Nephron progenitor cell (in vitro differentiated cells): ENCODE measurements around the gene ARHGAP35.
"Not testable (repeated sequence)": the region's sequence is repeated elsewhere in the genome, so short reads cannot be mapped to it uniquely, and the experiment has no call there.

ENCODE experiments used
- DNase-seq: peaks from one replicate; pipeline ENCODE4 v3.0.0; 2021
- H3K27ac Mint-ChIP-seq: 2 replicates; pipeline ENCODE4 v1.8.0; 2021; ENCODE audit warnings: mild to moderate bottlenecking, moderate library complexity, mixed read lengths
- H3K27me3 Mint-ChIP-seq: 2 replicates; pipeline ENCODE4 v1.8.0; 2021; ENCODE audit warnings: mild to moderate bottlenecking, low read depth, mixed read lengths; ENCODE audit not compliant: poor library complexity
- H3K36me3 Mint-ChIP-seq: 2 replicates; pipeline ENCODE4 v1.8.0; 2021; ENCODE audit warnings: low read depth, mixed read lengths
- H3K4me1 Mint-ChIP-seq: 2 replicates; pipeline ENCODE4 v1.8.0; 2021; ENCODE audit warnings: mixed read lengths
- H3K4me3 Mint-ChIP-seq: 2 replicates; pipeline ENCODE4 v1.8.0; 2021; ENCODE audit warnings: mild to moderate bottlenecking, moderate library complexity, mixed read lengths
- H3K9me3 Mint-ChIP-seq: 2 replicates; pipeline ENCODE4 v1.8.0; 2021; ENCODE audit warnings: mild to moderate bottlenecking, moderate library complexity, mixed read lengths
- TF ChIP-seq, protein P1 (sequence below): fragments of 200-600 bp; sonication (generic); IDR thresholded peaks from 2 replicates; pipeline ENCODE4 v1.5.0; 2021; ENCODE audit warnings: antibody characterized with exemption

The ARHGAP35 gene

DNA sequence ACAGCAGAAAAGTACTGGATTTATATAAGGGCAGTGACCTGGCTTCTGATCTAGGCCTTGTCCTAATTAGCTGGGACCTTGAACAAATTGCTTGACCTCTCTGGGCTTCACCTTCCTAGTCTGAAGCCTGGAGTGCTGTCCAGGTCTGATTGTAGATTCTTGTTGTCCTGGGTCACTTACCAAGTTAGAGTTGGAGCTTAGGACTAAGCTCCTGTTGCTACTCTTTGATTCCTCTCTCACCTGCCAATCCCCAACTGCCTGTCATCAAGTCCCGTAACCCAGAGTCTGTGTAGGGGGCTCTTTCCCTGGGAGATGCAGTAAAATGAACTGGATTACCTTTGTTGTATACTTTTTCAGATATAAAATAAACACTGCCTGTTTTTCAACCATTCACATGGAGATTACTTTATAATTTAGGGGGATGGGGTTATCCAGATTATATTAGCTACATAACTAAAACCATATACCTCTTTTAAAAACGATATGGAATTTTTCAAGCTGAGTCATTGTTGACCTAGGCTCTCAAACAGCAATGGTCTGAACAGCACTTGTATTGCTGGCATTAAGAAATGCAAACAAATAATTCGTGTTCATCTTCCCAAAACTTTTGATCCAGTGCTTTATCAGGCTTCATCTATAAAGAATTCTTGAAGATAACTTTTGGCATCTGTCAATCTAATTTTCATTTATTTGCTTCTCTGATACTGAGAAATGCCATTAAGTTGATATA, 5.8 kb downstream of the ARHGAP35 start:
- peak overlapping the region; percentile 90 for H3K27ac Mint-ChIP-seq
- no peaks in the 10 kb centered on the region for H3K9me3 Mint-ChIP-seq
- DNase-seq: no peak
- H3K4me3 Mint-ChIP-seq: no peak overlapping the region
- H3K27me3 Mint-ChIP-seq: no peaks in the 10 kb centered on the region
- H3K36me3 Mint-ChIP-seq: peaks cover 23% of the 10 kb centered on the region
- TF ChIP-seq, protein P1, sequence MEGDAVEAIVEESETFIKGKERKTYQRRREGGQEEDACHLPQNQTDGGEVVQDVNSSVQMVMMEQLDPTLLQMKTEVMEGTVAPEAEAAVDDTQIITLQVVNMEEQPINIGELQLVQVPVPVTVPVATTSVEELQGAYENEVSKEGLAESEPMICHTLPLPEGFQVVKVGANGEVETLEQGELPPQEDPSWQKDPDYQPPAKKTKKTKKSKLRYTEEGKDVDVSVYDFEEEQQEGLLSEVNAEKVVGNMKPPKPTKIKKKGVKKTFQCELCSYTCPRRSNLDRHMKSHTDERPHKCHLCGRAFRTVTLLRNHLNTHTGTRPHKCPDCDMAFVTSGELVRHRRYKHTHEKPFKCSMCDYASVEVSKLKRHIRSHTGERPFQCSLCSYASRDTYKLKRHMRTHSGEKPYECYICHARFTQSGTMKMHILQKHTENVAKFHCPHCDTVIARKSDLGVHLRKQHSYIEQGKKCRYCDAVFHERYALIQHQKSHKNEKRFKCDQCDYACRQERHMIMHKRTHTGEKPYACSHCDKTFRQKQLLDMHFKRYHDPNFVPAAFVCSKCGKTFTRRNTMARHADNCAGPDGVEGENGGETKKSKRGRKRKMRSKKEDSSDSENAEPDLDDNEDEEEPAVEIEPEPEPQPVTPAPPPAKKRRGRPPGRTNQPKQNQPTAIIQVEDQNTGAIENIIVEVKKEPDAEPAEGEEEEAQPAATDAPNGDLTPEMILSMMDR: no peak
- H3K4me1 Mint-ChIP-seq: peaks cover 14% of the 10 kb centered on the region

DNA sequence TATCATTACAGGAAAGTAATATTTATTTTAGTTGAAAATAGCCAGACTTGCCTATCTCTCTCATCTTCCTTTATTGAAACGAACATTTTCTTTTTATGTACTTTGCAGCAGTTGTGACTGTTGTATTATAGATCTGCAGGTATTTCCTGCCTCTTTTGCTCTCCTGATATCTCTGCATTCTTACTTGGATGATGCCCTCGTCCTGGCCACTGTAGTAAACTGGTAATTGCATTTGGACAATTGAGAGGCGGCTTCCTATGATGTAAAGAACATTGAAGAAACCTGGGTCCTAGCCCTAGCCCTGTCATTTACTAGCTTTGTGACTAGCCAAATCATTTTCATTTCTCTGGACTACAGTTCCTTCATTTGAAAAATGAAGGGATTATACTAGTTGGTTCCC, 6.4 kb downstream of the ARHGAP35 start:
- Mint-ChIP-seq H3K27ac (no peak overlapping the region), H3K36me3 (peaks cover 29% of the 10 kb centered on the region), H3K4me3 (no peak overlapping the region), H3K27me3 (no peaks in the 10 kb centered on the region), H3K9me3 (no peaks in the 10 kb centered on the region), H3K4me1 (peaks cover 14% of the 10 kb centered on the region)
- no peak for DNase-seq
- TF ChIP-seq, protein P1: no peak

DNA sequence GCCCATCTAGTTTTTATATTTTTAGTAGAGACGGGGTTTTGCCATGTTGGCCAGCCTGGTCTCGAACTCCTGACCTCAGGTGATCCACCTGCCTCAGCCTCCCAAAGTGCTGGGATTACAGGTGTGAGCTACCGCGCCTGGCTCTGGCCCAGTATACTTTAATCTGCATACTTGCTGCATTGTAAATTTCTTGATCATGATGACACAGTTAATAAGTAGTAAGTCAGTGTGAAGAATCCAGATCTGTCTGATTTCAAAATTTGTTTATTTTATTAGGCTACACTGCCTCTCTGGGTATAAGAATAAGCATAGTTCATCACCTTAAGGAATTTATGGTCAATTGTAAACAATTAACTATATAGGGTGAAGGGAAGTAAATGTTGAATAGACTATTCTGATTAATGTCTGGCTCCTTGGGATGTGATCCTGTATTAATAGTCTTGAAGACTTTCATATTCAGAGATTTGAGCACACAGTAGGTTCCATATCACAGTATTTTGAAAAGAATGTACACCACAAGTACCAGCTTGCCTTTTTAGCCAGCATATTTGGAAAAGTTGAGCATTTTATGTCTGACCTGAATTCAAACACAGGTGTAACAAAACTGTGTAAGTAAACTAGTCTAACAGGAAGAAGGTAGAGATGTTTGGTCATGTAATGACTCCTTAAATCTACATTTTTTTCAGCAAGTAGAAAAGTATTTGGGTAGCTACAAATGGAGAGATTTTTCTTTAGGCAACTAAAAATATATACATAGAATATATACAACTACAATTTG, 7.4 kb downstream of the ARHGAP35 start:
- H3K4me3 Mint-ChIP-seq: no peak overlapping the region
- H3K36me3 Mint-ChIP-seq: peaks cover 35% of the 10 kb centered on the region
- no peaks in the 10 kb centered on the region for H3K9me3 Mint-ChIP-seq
- peaks cover 14% of the 10 kb centered on the region for H3K4me1 Mint-ChIP-seq
- TF ChIP-seq, protein P1: no peak
- H3K27ac Mint-ChIP-seq: no peak overlapping the region
- no peak for DNase-seq
- H3K27me3 Mint-ChIP-seq: no peaks in the 10 kb centered on the region

DNA sequence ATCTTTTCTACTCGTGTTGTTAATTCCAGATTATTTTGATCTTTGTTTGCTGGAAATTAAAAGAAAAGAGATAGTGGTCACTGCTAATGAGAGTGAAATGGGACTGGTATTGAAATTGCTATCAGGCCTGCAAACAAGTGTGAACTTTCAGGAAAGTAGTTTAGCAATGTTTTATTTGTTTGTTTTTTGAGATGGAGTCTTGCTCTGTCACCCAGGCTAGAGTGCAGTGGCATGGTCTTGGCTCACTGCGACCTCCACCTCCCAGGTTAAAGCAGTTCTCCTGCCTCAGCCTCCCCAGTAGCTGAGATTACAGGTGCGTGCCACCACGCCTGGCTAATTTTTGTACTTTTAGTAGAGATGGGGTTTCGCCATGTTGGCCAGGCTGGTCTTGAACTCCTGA, 10.4 kb downstream of the ARHGAP35 start:
- H3K4me3 Mint-ChIP-seq: not testable (repeated sequence)

DNA sequence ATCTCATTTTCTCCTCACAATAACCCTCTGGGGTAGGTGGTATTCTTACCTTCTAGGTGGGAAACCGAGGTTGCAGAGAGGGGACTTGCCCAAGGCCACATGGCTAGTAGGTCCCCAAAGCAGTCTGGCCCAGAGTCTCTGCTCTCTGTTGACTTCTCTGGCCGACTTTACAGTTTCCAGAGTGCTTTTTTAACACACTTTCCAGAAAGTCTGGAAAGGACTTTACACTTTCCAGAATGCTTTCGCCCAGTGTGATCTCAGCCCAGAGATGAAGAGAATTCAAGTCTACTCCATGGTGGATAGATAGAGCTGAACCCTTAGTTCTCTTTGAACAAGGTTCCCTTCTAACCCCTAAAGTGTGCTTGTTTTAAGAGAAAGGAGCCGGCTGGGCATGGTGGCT, 12.2 kb downstream of the ARHGAP35 start:
- no peak overlapping the region for H3K27ac Mint-ChIP-seq
- H3K4me3 Mint-ChIP-seq: no peak overlapping the region
- no peak for DNase-seq
- H3K4me1 Mint-ChIP-seq: peaks cover 6% of the 10 kb centered on the region
- no peaks in the 10 kb centered on the region for H3K27me3 Mint-ChIP-seq
- TF ChIP-seq, protein P1: no peak
- no peaks in the 10 kb centered on the region for H3K9me3 Mint-ChIP-seq
- H3K36me3 Mint-ChIP-seq: peaks cover 45% of the 10 kb centered on the region

More for the DNA sequence above, 10.4 kb downstream of the ARHGAP35 start:
- H3K27me3 Mint-ChIP-seq, H3K9me3 Mint-ChIP-seq, H3K27ac Mint-ChIP-seq, DNase-seq: not testable (repeated sequence)
- Mint-ChIP-seq H3K36me3 (peaks cover 45% of the 10 kb centered on the region), H3K4me1 (peaks cover 14% of the 10 kb centered on the region)

DNA sequence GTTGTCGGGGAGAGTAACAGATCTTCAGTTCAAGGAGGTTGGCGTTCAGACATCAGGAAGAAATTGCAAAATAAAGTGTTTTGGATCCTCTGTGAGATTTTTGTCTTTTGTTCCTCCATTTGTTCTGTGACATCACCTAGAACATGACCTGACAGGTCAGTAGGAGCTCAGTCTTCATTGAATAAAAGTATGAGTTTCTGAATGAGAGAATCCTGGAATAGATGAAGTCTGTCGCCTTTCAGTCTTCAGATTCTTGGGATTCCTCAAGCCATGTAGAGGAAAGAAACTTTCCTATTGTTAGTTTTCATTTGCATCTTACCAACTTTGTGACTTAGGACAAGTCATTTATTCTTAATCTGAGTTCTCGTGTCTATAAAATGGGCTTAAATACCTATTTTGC, 14.4 kb downstream of the ARHGAP35 start:
- Mint-ChIP-seq H3K27me3 (no peaks in the 10 kb centered on the region), H3K4me1 (no peaks in the 10 kb centered on the region), H3K36me3 (peaks cover 47% of the 10 kb centered on the region), H3K9me3 (no peaks in the 10 kb centered on the region), H3K4me3 (no peak overlapping the region), H3K27ac (no peak overlapping the region)
- DNase-seq: no peak
- TF ChIP-seq, protein P1: no peak
